ENCODE results near the gene DAPK1. TPM values are rescaled to one million over a fixed set of nuclear protein-coding genes. Genes with fewer than 3 reads are reported as not detected.

The DAPK1 gene
- total and polyA plus RNA-seq, 3 donors from 2014 or later = 35.1 to 74.6 (median 71.0) TPM

DNA sequence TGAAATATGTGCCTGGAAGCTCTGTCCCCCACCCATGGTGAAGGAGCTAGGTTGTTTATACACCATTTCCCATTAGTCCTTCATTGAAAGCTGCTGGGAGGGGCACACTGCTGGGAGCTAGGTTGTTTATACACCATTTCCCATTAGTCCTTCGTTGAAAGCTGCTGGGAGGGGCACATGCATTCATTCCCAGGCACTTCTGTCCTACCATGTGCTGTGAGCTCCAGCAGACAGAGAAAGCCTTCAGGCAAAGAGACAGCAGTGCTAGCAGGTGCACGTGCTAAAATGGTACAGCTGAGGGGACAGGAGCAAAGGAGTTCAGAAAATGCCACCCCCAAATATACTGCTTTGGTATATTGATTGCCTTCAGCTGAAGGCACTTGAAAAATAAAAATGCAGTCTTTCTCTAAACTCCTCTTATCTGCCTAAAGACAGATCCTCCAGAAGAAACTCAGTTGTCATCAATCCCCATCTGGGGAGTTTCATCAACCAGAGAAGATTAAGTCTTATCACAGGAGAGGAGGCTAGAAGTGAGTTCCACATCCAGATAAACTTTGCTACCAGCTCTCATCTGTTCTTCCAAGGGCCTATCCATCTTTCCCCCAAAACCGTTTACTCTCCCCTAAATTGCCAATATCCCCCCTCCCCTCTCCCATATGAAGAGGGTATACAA lies 27.7 kb upstream of the DAPK1 start:
- Histone ChIP-seq H3K27me3 (no peaks in the 10 kb centered on the region), H3K27ac (no peak overlapping the region), H3K4me1 (no peaks in the 10 kb centered on the region), H3K9me3 (no peaks in the 10 kb centered on the region), H3K36me3 (ENCODE audit: low read depth, missing control alignments) (no peaks in the 10 kb centered on the region), H3K4me3 (no peak overlapping the region)
- TF ChIP-seq, protein P1, sequence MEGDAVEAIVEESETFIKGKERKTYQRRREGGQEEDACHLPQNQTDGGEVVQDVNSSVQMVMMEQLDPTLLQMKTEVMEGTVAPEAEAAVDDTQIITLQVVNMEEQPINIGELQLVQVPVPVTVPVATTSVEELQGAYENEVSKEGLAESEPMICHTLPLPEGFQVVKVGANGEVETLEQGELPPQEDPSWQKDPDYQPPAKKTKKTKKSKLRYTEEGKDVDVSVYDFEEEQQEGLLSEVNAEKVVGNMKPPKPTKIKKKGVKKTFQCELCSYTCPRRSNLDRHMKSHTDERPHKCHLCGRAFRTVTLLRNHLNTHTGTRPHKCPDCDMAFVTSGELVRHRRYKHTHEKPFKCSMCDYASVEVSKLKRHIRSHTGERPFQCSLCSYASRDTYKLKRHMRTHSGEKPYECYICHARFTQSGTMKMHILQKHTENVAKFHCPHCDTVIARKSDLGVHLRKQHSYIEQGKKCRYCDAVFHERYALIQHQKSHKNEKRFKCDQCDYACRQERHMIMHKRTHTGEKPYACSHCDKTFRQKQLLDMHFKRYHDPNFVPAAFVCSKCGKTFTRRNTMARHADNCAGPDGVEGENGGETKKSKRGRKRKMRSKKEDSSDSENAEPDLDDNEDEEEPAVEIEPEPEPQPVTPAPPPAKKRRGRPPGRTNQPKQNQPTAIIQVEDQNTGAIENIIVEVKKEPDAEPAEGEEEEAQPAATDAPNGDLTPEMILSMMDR (IDR thresholded peaks at IDR 0.05) = no peak
- TF ChIP-seq POLR2A (IDR thresholded peaks at IDR 0.05) = no peak
- WGBS, 2 donors = 74 to 77% methylated on average over 3 of the region's 3 CpGs
- intact Hi-C loops (cut with DNase I; ENCODE audit: low total_unique reads) = no loop called here
- no peak for DNase-seq

DNA sequence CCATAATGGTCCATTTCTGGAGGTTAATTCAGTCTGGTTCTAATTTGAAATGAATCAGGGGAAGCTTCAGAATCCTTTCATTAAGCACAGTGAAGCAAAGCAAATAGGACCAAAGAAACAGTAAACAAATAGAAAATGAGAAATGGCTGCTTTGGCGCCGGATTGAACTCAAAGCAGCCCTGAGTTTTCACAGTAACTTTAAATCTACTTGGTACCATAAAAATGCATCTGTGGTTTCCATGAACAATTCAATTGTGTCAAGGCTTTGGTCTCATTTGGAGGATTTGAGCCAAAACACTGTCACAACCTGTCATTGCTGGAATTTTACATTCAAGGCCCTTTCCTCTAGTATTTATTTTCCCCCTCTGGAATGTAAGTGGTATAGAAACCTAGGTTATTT lies 25.9 kb upstream of the DAPK1 start:
- H3K4me1 ChIP-seq = peaks cover 3% of the 10 kb centered on the region
- intact Hi-C loops (cut with DNase I; ENCODE audit: low total_unique reads) = no loop called here
- no peaks in the 10 kb centered on the region for H3K36me3 ChIP-seq (ENCODE audit: low read depth, missing control alignments)
- no peaks in the 10 kb centered on the region for H3K27me3 ChIP-seq
- H3K4me3 ChIP-seq = no peak overlapping the region
- H3K27ac ChIP-seq = no peak overlapping the region
- TF ChIP-seq, protein P1 (IDR thresholded peaks at IDR 0.05) = no peak
- no peak for TF ChIP-seq POLR2A (IDR thresholded peaks at IDR 0.05)
- DNase-seq = no peak
- no peaks in the 10 kb centered on the region for H3K9me3 ChIP-seq
- 89 to 100% methylated on average over 2 of the region's 2 CpGs for WGBS, 2 donors

DNA sequence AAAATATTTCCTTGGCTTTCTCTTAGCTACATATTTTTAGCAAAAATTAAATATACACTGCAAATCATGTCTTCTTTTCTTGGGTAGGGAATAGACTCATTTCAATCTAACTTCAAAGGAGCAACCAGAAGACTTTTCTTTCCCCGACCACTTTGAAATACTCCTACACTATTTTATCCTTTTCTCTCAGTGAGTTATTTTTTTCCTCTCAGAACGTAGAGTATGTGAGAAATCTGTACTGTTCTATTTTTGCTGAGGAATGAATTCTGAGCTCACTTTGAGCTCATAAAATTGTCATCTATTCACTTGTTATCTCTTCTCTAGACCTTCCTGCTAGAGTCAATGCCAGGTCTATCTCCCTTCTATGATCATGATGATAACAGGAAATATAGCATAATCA lies 22.2 kb upstream of the DAPK1 start:
- DNase-seq = no peak
- no peak overlapping the region for H3K4me3 ChIP-seq
- H3K9me3 ChIP-seq = no peaks in the 10 kb centered on the region
- intact Hi-C loops (cut with DNase I; ENCODE audit: low total_unique reads) = no loop called here
- TF ChIP-seq POLR2A (IDR thresholded peaks at IDR 0.05) = no peak
- TF ChIP-seq, protein P1 (IDR thresholded peaks at IDR 0.05) = no peak
- no peaks in the 10 kb centered on the region for H3K27me3 ChIP-seq
- no peak overlapping the region for H3K27ac ChIP-seq
- WGBS, 2 donors = 34 to 41% methylated on average over 2 of the region's 2 CpGs
- H3K4me1 ChIP-seq = peaks cover 3% of the 10 kb centered on the region
- H3K36me3 ChIP-seq (ENCODE audit: low read depth, missing control alignments) = no peaks in the 10 kb centered on the region

- H3K4me1 ChIP-seq = peaks cover 3% of the 10 kb centered on the region
- intact Hi-C loops (cut with DNase I; ENCODE audit: low total_unique reads) = no loop called here
- WGBS, 2 donors = 89 to 90% methylated on average over 7 of the region's 7 CpGs
- DNase-seq = no peak
- TF ChIP-seq, protein P1 (IDR thresholded peaks at IDR 0.05) = no peak
- no peak for TF ChIP-seq POLR2A (IDR thresholded peaks at IDR 0.05)
- no peaks in the 10 kb centered on the region for H3K9me3 ChIP-seq
- no peak overlapping the region for H3K27ac ChIP-seq
- no peaks in the 10 kb centered on the region for H3K27me3 ChIP-seq
- no peak overlapping the region for H3K4me3 ChIP-seq
- no peaks in the 10 kb centered on the region for H3K36me3 ChIP-seq (ENCODE audit: low read depth, missing control alignments)
These were observed 19.3 kb upstream of the DAPK1 start for GRCh38 chr9:87478226-87478992.

Data from testis (tissue), 3 donors.